Measurements from ENCODE around the gene PRRT3.
"Not testable (repeated sequence)": the region's sequence is repeated elsewhere in the genome, so short reads cannot be mapped to it uniquely, and the experiment has no call there.

GRCh38 chr3:9896755-9897407, 55.3 kb downstream of the PRRT3 start:
- TF ChIP-seq CTCF (conservative IDR thresholded peaks at IDR 0.05; ENCODE audit: low read depth, low read length); EZH2 (IDR thresholded peaks at IDR 0.05; ENCODE audit: low read length, unreplicated experiment); EZH2phosphoT487 (IDR thresholded peaks at IDR 0.05; ENCODE audit: borderline replicate concordance, low read length): not testable (repeated sequence)
